Mesendoderm (in vitro differentiated cells): ENCODE measurements around the gene COMMD10.
"Not testable (repeated sequence)": the region's sequence is repeated elsewhere in the genome, so short reads cannot be mapped to it uniquely, and the experiment has no call there.

Experiments used
- DNase-seq: peaks from one replicate; pipeline ENCODE4 v3.0.0; 2013
- H2AK5ac ChIP-seq: 2 replicates; pipeline ENCODE4 v1.6.1; 2013; ENCODE audit warnings: low read length, inconsistent platforms
- H2BK120ac ChIP-seq: 2 replicates; pipeline ENCODE4 v1.6.1; 2013; ENCODE audit warnings: low read depth, mild to moderate bottlenecking, low read length, moderate library complexity, mixed read lengths
- H2BK15ac ChIP-seq: replicated peaks from 2 replicates; pipeline ENCODE4 v1.6.1; 2013; ENCODE audit warnings: low read depth, mild to moderate bottlenecking, moderate library complexity
- H2BK5ac ChIP-seq: 2 replicates; pipeline ENCODE4 v1.6.1; 2013; ENCODE audit warnings: low read length, inconsistent platforms
- H3K18ac ChIP-seq: 2 replicates; pipeline ENCODE4 v1.6.1; 2013; ENCODE audit warnings: mild to moderate bottlenecking, low read length, mixed read lengths
- H3K23ac ChIP-seq: one replicate; pipeline ENCODE4 v1.6.1; 2013; ENCODE audit warnings: low read length
- H3K27ac ChIP-seq: 2 replicates; pipeline ENCODE4 v1.5.1; 2013; ENCODE audit warnings: low read depth, mild to moderate bottlenecking, inconsistent platforms, low read length, moderate library complexity
- H3K27me3 ChIP-seq: 2 replicates; pipeline ENCODE4 v1.6.1; 2013; ENCODE audit warnings: low read length, control low read depth, mild to moderate bottlenecking, inconsistent platforms; ENCODE audit not compliant: insufficient read depth, poor library complexity
- H3K36me3 ChIP-seq: 2 replicates; pipeline ENCODE4 v1.6.1; 2013; ENCODE audit warnings: low read length, inconsistent platforms; ENCODE audit not compliant: control insufficient read depth, insufficient read depth
- H3K4ac ChIP-seq: one replicate; pipeline ENCODE4 v1.6.1; 2013; ENCODE audit warnings: low read depth, mild to moderate bottlenecking, low read length, moderate library complexity
- H3K4me1 ChIP-seq: 2 replicates; pipeline ENCODE4 v1.6.1; 2013; ENCODE audit warnings: low read depth, low read length, inconsistent platforms; ENCODE audit not compliant: control insufficient read depth
- H3K4me2 ChIP-seq: 2 replicates; pipeline ENCODE4 v1.6.1; 2013; ENCODE audit warnings: low read length
- H3K4me3 ChIP-seq: 2 replicates; pipeline ENCODE4 v1.5.1; 2013; ENCODE audit warnings: mild to moderate bottlenecking, low read length
- H3K56ac ChIP-seq: one replicate; pipeline ENCODE4 v1.6.1; 2013; ENCODE audit warnings: low read length
- H3K79me1 ChIP-seq: 2 replicates; pipeline ENCODE4 v1.6.1; 2013; ENCODE audit warnings: low read length, inconsistent platforms
- H3K79me2 ChIP-seq: 2 replicates; pipeline ENCODE4 v1.6.1; 2013; ENCODE audit warnings: mild to moderate bottlenecking, low read length; ENCODE audit not compliant: control insufficient read depth, insufficient read depth
- H3K9ac ChIP-seq: 2 replicates; pipeline ENCODE4 v1.6.1; 2013; ENCODE audit warnings: low read length, inconsistent platforms
- H4K5ac ChIP-seq: one replicate; pipeline ENCODE4 v1.6.1; 2013; ENCODE audit warnings: low read length
- H4K8ac ChIP-seq: one replicate; pipeline ENCODE4 v1.6.1; 2013; ENCODE audit warnings: low read depth, mild to moderate bottlenecking, control low read depth, low read length, moderate library complexity
- WGBS: extraction: QIAGEN DNeasy Blood & Tissue Kit; methylation state at CpG from one replicate; pipeline ENCODE4 v1.1.7; 2013; ENCODE audit warnings: low lambda C conversion rate, missing lambda C conversion rate; ENCODE audit not compliant: insufficient coverage; ENCODE audit errors: extremely low coverage; 5-methylcytosine and 5-hydroxymethylcytosine counted together

Gene COMMD10

GRCh38 chr5:116098998-116099397 is 14.2 kb downstream of the COMMD10 start:
- no peak overlapping the region for H2BK15ac ChIP-seq
- no peak overlapping the region for H3K4me3 ChIP-seq
- no peak overlapping the region for H3K4me2 ChIP-seq
- no peak overlapping the region for H4K8ac ChIP-seq
- no peak overlapping the region for H4K5ac ChIP-seq
- no peak overlapping the region for H3K27ac ChIP-seq
- H3K27me3 ChIP-seq: no peaks in the 10 kb centered on the region
- H3K4ac ChIP-seq: no peak overlapping the region
- H2AK5ac ChIP-seq: no peak overlapping the region
- H2BK5ac ChIP-seq: no peak overlapping the region
- H3K18ac ChIP-seq: no peak overlapping the region
- no peak overlapping the region for H3K9ac ChIP-seq
- no peak overlapping the region for H3K56ac ChIP-seq
- no CpG with 5 or more reads among the region's 2 CpGs for WGBS
- H3K79me1 ChIP-seq: no peaks in the 10 kb centered on the region
- no peaks in the 10 kb centered on the region for H3K4me1 ChIP-seq
- DNase-seq: no peak
- H3K79me2 ChIP-seq: no peaks in the 10 kb centered on the region
- H2BK120ac ChIP-seq: no peak overlapping the region
- H3K36me3 ChIP-seq: no peaks in the 10 kb centered on the region
- H3K23ac ChIP-seq: no peak overlapping the region

- not testable (repeated sequence) for H4K5ac ChIP-seq, H3K4me1 ChIP-seq, H3K79me1 ChIP-seq, H2AK5ac ChIP-seq, H3K79me2 ChIP-seq, H4K8ac ChIP-seq, H2BK120ac ChIP-seq, H3K56ac ChIP-seq, H3K36me3 ChIP-seq, H3K4me3 ChIP-seq, H3K27me3 ChIP-seq, H3K18ac ChIP-seq, H3K23ac ChIP-seq, DNase-seq, H2BK15ac ChIP-seq, H3K4me2 ChIP-seq, H3K9ac ChIP-seq, H3K27ac ChIP-seq, H3K4ac ChIP-seq, H2BK5ac ChIP-seq
- WGBS: no CpG with 5 or more reads among the region's 2 CpGs
These were observed 20.1 kb downstream of the COMMD10 start for GRCh38 chr5:116104941-116105340.

GRCh38 chr5:116115163-116115562 is 30.3 kb downstream of the COMMD10 start:
- H3K18ac ChIP-seq: no peak overlapping the region
- no peak overlapping the region for H2BK15ac ChIP-seq
- H3K4me1 ChIP-seq: no peaks in the 10 kb centered on the region
- H3K36me3 ChIP-seq: no peaks in the 10 kb centered on the region
- H4K5ac ChIP-seq: no peak overlapping the region
- peaks cover 2% of the 10 kb centered on the region for H3K79me1 ChIP-seq
- no peak overlapping the region for H2BK120ac ChIP-seq
- no peak overlapping the region for H3K4me2 ChIP-seq
- no peak overlapping the region for H3K56ac ChIP-seq
- peaks cover 4% of the 10 kb centered on the region for H3K79me2 ChIP-seq
- H3K27me3 ChIP-seq: no peaks in the 10 kb centered on the region
- no peak overlapping the region for H3K4ac ChIP-seq
- H3K9ac ChIP-seq: no peak overlapping the region
- no CpG with 5 or more reads among the region's 1 CpG for WGBS
- no peak overlapping the region for H3K23ac ChIP-seq
- no peak overlapping the region for H2BK5ac ChIP-seq
- H3K27ac ChIP-seq: no peak overlapping the region
- no peak for DNase-seq
- H2AK5ac ChIP-seq: no peak overlapping the region
- no peak overlapping the region for H3K4me3 ChIP-seq
- H4K8ac ChIP-seq: no peak overlapping the region

- no peak for DNase-seq
These were observed 45.6 kb downstream of the COMMD10 start for GRCh38 chr5:116130471-116130870.

GRCh38 chr5:116130976-116131375 is 46.2 kb downstream of the COMMD10 start:
- Histone ChIP-seq H3K23ac (no peak overlapping the region), H4K5ac (no peak overlapping the region), H2AK5ac (no peak overlapping the region), H4K8ac (no peak overlapping the region), H3K56ac (no peak overlapping the region), H3K4me2 (no peak overlapping the region), H3K4ac (no peak overlapping the region), H3K9ac (no peak overlapping the region), H3K27ac (no peak overlapping the region), H3K79me1 (no peaks in the 10 kb centered on the region), H2BK5ac (no peak overlapping the region), H3K36me3 (no peaks in the 10 kb centered on the region), H3K79me2 (no peaks in the 10 kb centered on the region), H3K18ac (no peak overlapping the region), H2BK120ac (no peak overlapping the region), H3K4me3 (no peak overlapping the region), H2BK15ac (no peak overlapping the region), H3K27me3 (no peaks in the 10 kb centered on the region), H3K4me1 (no peaks in the 10 kb centered on the region)
- no peak for DNase-seq
- WGBS: no CpG with 5 or more reads among the region's 2 CpGs

More at GRCh38 chr5:116130471-116130870, 45.6 kb downstream of the COMMD10 start:
- Histone ChIP-seq H3K4me3 (no peak overlapping the region), H3K18ac (no peak overlapping the region), H3K4ac (no peak overlapping the region), H4K8ac (no peak overlapping the region), H3K9ac (no peak overlapping the region), H3K4me2 (no peak overlapping the region), H2AK5ac (no peak overlapping the region), H3K79me2 (no peaks in the 10 kb centered on the region), H3K27me3 (no peaks in the 10 kb centered on the region), H2BK5ac (no peak overlapping the region), H3K23ac (no peak overlapping the region), H2BK15ac (no peak overlapping the region), H4K5ac (no peak overlapping the region), H3K56ac (no peak overlapping the region), H3K36me3 (no peaks in the 10 kb centered on the region), H2BK120ac (no peak overlapping the region), H3K27ac (no peak overlapping the region), H3K4me1 (no peaks in the 10 kb centered on the region), H3K79me1 (no peaks in the 10 kb centered on the region)
- WGBS: no CpG with 5 or more reads among the region's 2 CpGs

- Histone ChIP-seq H3K79me1 (no peaks in the 10 kb centered on the region), H3K18ac (no peak overlapping the region), H2BK120ac (no peak overlapping the region), H4K8ac (no peak overlapping the region), H3K56ac (no peak overlapping the region), H3K4me3 (no peak overlapping the region), H3K4me2 (no peak overlapping the region), H3K4me1 (no peaks in the 10 kb centered on the region), H3K27me3 (no peaks in the 10 kb centered on the region), H3K36me3 (no peaks in the 10 kb centered on the region), H3K9ac (no peak overlapping the region), H3K79me2 (no peaks in the 10 kb centered on the region), H3K27ac (no peak overlapping the region), H3K4ac (no peak overlapping the region), H2BK5ac (no peak overlapping the region), H2BK15ac (no peak overlapping the region), H4K5ac (no peak overlapping the region), H3K23ac (no peak overlapping the region), H2AK5ac (no peak overlapping the region)
- DNase-seq: no peak
- no CpG with 5 or more reads among the region's 3 CpGs for WGBS
These were observed 48.5 kb downstream of the COMMD10 start for GRCh38 chr5:116133281-116133680.
